GM23248 (cell line): ENCODE measurements around the gene IGSF21.

ENCODE experiments used
- EZH2 ChIP-seq: fragments of 200-600 bp; sonication (generic); IDR thresholded peaks from 2 replicates; pipeline ENCODE4 v1.6.1; 2018; ENCODE audit warnings: antibody characterized with exemption, mild to moderate bottlenecking; ENCODE audit not compliant: insufficient read depth, poor library complexity, severe bottlenecking
- EZH2phosphoT487 ChIP-seq: fragments of 200-600 bp; sonication (generic); IDR thresholded peaks from 2 replicates; pipeline ENCODE4 v1.6.1; 2018; ENCODE audit warnings: antibody characterized with exemption, moderate library complexity, mild to moderate bottlenecking, low read depth; ENCODE audit not compliant: insufficient read depth

DNA sequence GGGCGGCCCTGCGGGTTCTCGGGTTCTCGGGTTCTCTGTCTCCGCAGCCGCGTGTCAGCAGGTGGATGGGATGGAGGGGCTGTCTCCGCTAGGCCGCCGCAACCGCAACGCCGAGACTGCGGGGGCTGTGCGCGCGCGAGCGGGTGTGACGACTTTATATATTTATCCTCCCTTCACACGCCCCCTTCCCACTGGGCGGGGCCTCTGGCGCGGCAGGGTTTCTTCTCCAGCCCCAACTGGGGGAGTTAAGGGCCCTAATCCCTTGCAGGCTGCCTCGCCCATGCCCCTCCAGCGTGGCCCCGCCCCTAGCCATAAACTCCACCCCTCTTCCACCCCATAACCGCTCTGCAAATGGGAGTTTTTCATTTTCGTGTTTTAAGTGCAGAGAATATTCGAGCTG is 3.4 kb downstream of the IGSF21 start:
- TF ChIP-seq EZH2 (no peak), EZH2phosphoT487 (no peak)
